KMS-11 (cell line): ENCODE data around the gene GLIPR2.

Source experiments
- H2AFZ ChIP-seq: fragments of 200-600 bp; sonication (generic); 2 replicates; pipeline ENCODE4 v1.6.1; 2016; ENCODE audit warnings: antibody characterized with exemption, mixed run types, low read depth
- H3K27ac ChIP-seq: fragments of 200-600 bp; sonication (generic); 2 replicates; pipeline ENCODE4 v1.6.1; 2016; ENCODE audit warnings: mild to moderate bottlenecking, mixed run types
- H3K27me3 ChIP-seq: fragments of 200-600 bp; sonication (generic); 2 replicates; pipeline ENCODE4 v1.6.1; 2017; ENCODE audit warnings: mild to moderate bottlenecking, low read depth, mixed run types, moderate library complexity; ENCODE audit not compliant: insufficient read depth
- H3K36me3 ChIP-seq: fragments of 200-600 bp; sonication (generic); 2 replicates; pipeline ENCODE4 v1.6.1; 2017; ENCODE audit warnings: mild to moderate bottlenecking, mixed run types; ENCODE audit not compliant: insufficient read depth
- H3K4me1 ChIP-seq: fragments of 200-600 bp; sonication (generic); 2 replicates; pipeline ENCODE4 v1.6.1; 2016; ENCODE audit warnings: mild to moderate bottlenecking, low read depth, mixed run types; ENCODE audit not compliant: poor library complexity, severe bottlenecking
- H3K4me2 ChIP-seq: fragments of 200-600 bp; sonication (generic); 2 replicates; pipeline ENCODE4 v1.7.0; 2016; ENCODE audit warnings: mild to moderate bottlenecking, mixed run types
- H3K4me3 ChIP-seq: fragments of 200-600 bp; sonication (generic); IDR thresholded peaks from 2 replicates; pipeline ENCODE4 v1.6.1; 2017; ENCODE audit warnings: low read depth, low read length, mixed read lengths; ENCODE audit not compliant: insufficient read depth
- H3K79me2 ChIP-seq: fragments of 200-600 bp; sonication (generic); 2 replicates; pipeline ENCODE4 v1.6.1; 2016; ENCODE audit warnings: low read depth, mixed run types; ENCODE audit not compliant: insufficient read depth
- H3K9ac ChIP-seq: fragments of 200-600 bp; sonication (generic); 2 replicates; pipeline ENCODE4 v1.6.1; 2016; ENCODE audit warnings: mild to moderate bottlenecking, mixed run types
- H4K20me1 ChIP-seq: fragments of 200-600 bp; sonication (generic); 2 replicates; pipeline ENCODE4 v1.6.1; 2016; ENCODE audit warnings: mild to moderate bottlenecking, mixed run types; ENCODE audit not compliant: insufficient read depth
- CTCF ChIP-seq: fragments of 200-600 bp; sonication (generic); conservative IDR thresholded peaks from 2 replicates; pipeline ENCODE4 v1.6.1; 2017; ENCODE audit warnings: low read depth, mild to moderate bottlenecking, antibody characterized with exemption, low read length, moderate library complexity, mixed read lengths

GLIPR2 gene

GRCh38 chr9:36110434-36110833 lies 26.1 kb upstream of the GLIPR2 start:
- H3K36me3 ChIP-seq: no peaks in the 10 kb centered on the region
- H3K79me2 ChIP-seq: no peaks in the 10 kb centered on the region
- H2AFZ ChIP-seq: no peak overlapping the region
- TF ChIP-seq CTCF: no peak
- no peak overlapping the region for H3K27ac ChIP-seq
- no peak overlapping the region for H3K4me2 ChIP-seq
- no peak overlapping the region for H3K4me3 ChIP-seq
- no peaks in the 10 kb centered on the region for H3K4me1 ChIP-seq
- no peak overlapping the region for H3K9ac ChIP-seq
- H4K20me1 ChIP-seq: no peaks in the 10 kb centered on the region
- H3K27me3 ChIP-seq: no peaks in the 10 kb centered on the region

GRCh38 chr9:36112516-36112915 lies 24.0 kb upstream of the GLIPR2 start:
- Histone ChIP-seq H3K36me3 (no peaks in the 10 kb centered on the region), H3K9ac (no peak overlapping the region), H3K4me3 (no peak overlapping the region), H4K20me1 (no peaks in the 10 kb centered on the region), H3K4me1 (no peaks in the 10 kb centered on the region), H3K4me2 (no peak overlapping the region), H3K27ac (no peak overlapping the region), H3K79me2 (no peaks in the 10 kb centered on the region), H2AFZ (no peak overlapping the region), H3K27me3 (no peaks in the 10 kb centered on the region)
- TF ChIP-seq CTCF: no peak

GRCh38 chr9:36113999-36114398 lies 22.5 kb upstream of the GLIPR2 start:
- H3K4me2 ChIP-seq: no peak overlapping the region
- H3K36me3 ChIP-seq: no peaks in the 10 kb centered on the region
- no peak overlapping the region for H3K9ac ChIP-seq
- no peak overlapping the region for H3K4me3 ChIP-seq
- H3K27ac ChIP-seq: no peak overlapping the region
- no peak overlapping the region for H2AFZ ChIP-seq
- H3K27me3 ChIP-seq: no peaks in the 10 kb centered on the region
- H3K4me1 ChIP-seq: no peaks in the 10 kb centered on the region
- no peaks in the 10 kb centered on the region for H3K79me2 ChIP-seq
- TF ChIP-seq CTCF: no peak
- no peaks in the 10 kb centered on the region for H4K20me1 ChIP-seq

GRCh38 chr9:36116593-36116992 lies 19.9 kb upstream of the GLIPR2 start:
- H3K27ac ChIP-seq: no peak overlapping the region
- H3K4me1 ChIP-seq: no peaks in the 10 kb centered on the region
- no peaks in the 10 kb centered on the region for H3K36me3 ChIP-seq
- no peaks in the 10 kb centered on the region for H4K20me1 ChIP-seq
- H2AFZ ChIP-seq: no peak overlapping the region
- H3K27me3 ChIP-seq: no peaks in the 10 kb centered on the region
- no peaks in the 10 kb centered on the region for H3K79me2 ChIP-seq
- no peak for TF ChIP-seq CTCF
- no peak overlapping the region for H3K9ac ChIP-seq
- no peak overlapping the region for H3K4me3 ChIP-seq
- no peak overlapping the region for H3K4me2 ChIP-seq

- H3K79me2 ChIP-seq: no peaks in the 10 kb centered on the region
- no peaks in the 10 kb centered on the region for H4K20me1 ChIP-seq
- no peaks in the 10 kb centered on the region for H3K4me1 ChIP-seq
- no peak overlapping the region for H3K9ac ChIP-seq
- H3K4me3 ChIP-seq: no peak overlapping the region
- H3K4me2 ChIP-seq: no peak overlapping the region
- H2AFZ ChIP-seq: no peak overlapping the region
- no peak overlapping the region for H3K27ac ChIP-seq
- H3K36me3 ChIP-seq: no peaks in the 10 kb centered on the region
- TF ChIP-seq CTCF: no peak
- H3K27me3 ChIP-seq: no peaks in the 10 kb centered on the region
Measured at GRCh38 chr9:36118201-36118600, 18.3 kb upstream of the GLIPR2 start.
